Upper lobe of left lung (tissue), 6 donors: ENCODE results near the gene MOK. TPM values are rescaled to one million over a fixed set of nuclear protein-coding genes. Genes with fewer than 3 reads are reported as not detected.

Experiments
- ATAC-seq, 2 donors: fragments of 200-7000 bp; cut with Tn5 transposase; one replicate each; pipeline ENCODE4 v1.9.1; 2022; ENCODE audit warnings: mild to moderate bottlenecking in 2 of 2, moderate library complexity in 2 of 2; ENCODE audit not compliant: low FRiP score in 2 of 2
- DNase-seq, 2 donors: peaks; one replicate each; pipeline ENCODE4 v3.0.0-alpha.2; 2019 to 2020
- H3K27ac ChIP-seq, 4 donors: fragments of 200-600 bp; sonication (generic); one replicate each; pipeline ENCODE4 v1.5.1; 2016 to 2019
- H3K27me3 ChIP-seq, 4 donors: fragments of 200-600 bp; sonication (generic); one replicate each; pipeline ENCODE4 v1.5.1; 2017 to 2019
- H3K36me3 ChIP-seq, 4 donors: fragments of 200-600 bp; sonication (generic); one replicate each; pipeline ENCODE4 v1.5.1; 2016 to 2019
- H3K4me1 ChIP-seq, 4 donors: fragments of 200-600 bp; sonication (generic); one replicate each; pipeline ENCODE4 v1.5.1; 2018 to 2019
- H3K4me3 ChIP-seq, 4 donors: fragments of 200-600 bp; sonication (generic); one replicate each; pipeline ENCODE4 v1.5.1; 2017 to 2019; ENCODE audit warnings: mild to moderate bottlenecking in 2 of 4, moderate library complexity in 1 of 4
- H3K9me3 ChIP-seq, 4 donors: fragments of 200-600 bp; sonication (generic); one replicate each; pipeline ENCODE4 v1.5.1; 2018 to 2019
- EP300 ChIP-seq, 4 donors: sonication (generic); formaldehyde crosslinking; IDR thresholded peaks; one replicate each; pipeline ENCODE4 v1.5.1; 2017; ENCODE audit warnings: antibody characterized with exemption in 4 of 4, control low read depth in 2 of 4
- POLR2A ChIP-seq, 4 donors: fragments of 450-650 bp; IDR thresholded peaks; one replicate each; pipeline ENCODE4 v1.5.1; 2016 to 2017; ENCODE audit warnings: antibody characterized with exemption in 4 of 4, mild to moderate bottlenecking in 2 of 4
- POLR2AphosphoS5 ChIP-seq, 2 donors: sonication (generic); formaldehyde crosslinking; IDR thresholded peaks; one replicate each; pipeline ENCODE4 v1.5.1; 2017; ENCODE audit warnings: antibody characterized with exemption in 2 of 2
- WGBS, 2 donors: methylation state at CpG; one replicate each; pipeline ENCODE4 v1.1.5; 2017 to 2018; 5-methylcytosine and 5-hydroxymethylcytosine counted together
- total RNA-seq, 6 donors: library from RNA; depleted of rRNA in 4 of 6; stranded (reverse); fragments of >200 nt in 4 of 6; gene quantifications; one replicate each; pipeline versions ENCODE4 v1.1.0 to v1.2.1, GENCODE V29; 2016 to 2021
- TF ChIP-seq, protein P1 (sequence below), 6 experiments: fragments of 450-650 bp in 4 of 6; fragments of 200-600 bp in 2 of 6; sonication (generic) in 2 of 6; IDR thresholded peaks; one replicate each; pipeline ENCODE4 v1.5.1; 2016 to 2019; ENCODE audit warnings: antibody characterized with exemption in 6 of 6
- donor health status: DM: no; HTN: no; CAD: no; lungs with moderate emphysema.
- donor health status: DM: no; HTN: yes; CAD: no; lungs with severe emphysema.

Gene MOK
- total RNA-seq, 6 donors from 2014 or later: 8.8 to 66.0 (median 29.4) TPM

DNA sequence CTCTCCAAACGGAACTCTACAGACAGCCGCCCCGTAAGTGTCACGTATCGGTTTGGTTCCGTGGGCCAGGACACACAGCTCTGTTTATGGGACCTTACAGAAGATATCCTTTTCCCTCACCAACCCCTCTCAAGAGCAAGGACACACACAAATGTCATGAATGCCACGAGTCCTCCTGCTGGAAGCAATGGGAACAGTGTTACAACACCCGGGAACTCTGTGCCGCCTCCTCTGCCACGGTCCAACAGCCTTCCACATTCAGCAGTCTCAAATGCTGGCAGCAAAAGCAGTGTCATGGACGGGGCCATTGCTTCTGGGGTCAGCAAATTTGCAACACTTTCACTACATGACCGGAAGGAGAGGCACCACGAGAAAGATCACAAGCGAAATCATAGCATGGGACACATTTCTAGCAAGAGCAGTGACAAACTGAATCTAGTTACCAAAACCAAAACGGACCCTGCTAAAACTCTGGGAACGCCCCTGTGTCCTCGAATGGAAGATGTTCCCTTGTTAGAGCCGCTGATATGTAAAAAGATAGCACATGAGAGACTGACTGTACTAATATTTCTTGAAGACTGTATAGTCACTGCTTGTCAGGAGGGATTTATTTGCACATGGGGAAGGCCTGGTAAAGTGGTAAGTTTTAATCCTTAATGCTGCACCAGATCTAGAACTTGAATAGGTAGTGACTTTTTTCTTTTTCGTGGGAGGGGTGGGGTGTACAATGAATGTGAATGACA is 95.6 kb downstream of the MOK start:
- TF ChIP-seq EP300 (IDR thresholded peaks at IDR 0.05): no peak
- no peak for TF ChIP-seq POLR2A (IDR thresholded peaks at IDR 0.05)
- TF ChIP-seq, protein P1, sequence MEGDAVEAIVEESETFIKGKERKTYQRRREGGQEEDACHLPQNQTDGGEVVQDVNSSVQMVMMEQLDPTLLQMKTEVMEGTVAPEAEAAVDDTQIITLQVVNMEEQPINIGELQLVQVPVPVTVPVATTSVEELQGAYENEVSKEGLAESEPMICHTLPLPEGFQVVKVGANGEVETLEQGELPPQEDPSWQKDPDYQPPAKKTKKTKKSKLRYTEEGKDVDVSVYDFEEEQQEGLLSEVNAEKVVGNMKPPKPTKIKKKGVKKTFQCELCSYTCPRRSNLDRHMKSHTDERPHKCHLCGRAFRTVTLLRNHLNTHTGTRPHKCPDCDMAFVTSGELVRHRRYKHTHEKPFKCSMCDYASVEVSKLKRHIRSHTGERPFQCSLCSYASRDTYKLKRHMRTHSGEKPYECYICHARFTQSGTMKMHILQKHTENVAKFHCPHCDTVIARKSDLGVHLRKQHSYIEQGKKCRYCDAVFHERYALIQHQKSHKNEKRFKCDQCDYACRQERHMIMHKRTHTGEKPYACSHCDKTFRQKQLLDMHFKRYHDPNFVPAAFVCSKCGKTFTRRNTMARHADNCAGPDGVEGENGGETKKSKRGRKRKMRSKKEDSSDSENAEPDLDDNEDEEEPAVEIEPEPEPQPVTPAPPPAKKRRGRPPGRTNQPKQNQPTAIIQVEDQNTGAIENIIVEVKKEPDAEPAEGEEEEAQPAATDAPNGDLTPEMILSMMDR (IDR thresholded peaks at IDR 0.05): peak in 1 of 6 experiments; percentile 35
- ATAC-seq: no peak
- WGBS, 2 donors: 80 to 85% methylated on average over 18 to 19 of the region's 19 CpGs
- Histone ChIP-seq H3K27me3 (no peaks in the 10 kb centered on the region), H3K4me3 (no peak overlapping the region), H3K27ac (no peak overlapping the region), H3K4me1 (no peaks in the 10 kb centered on the region), H3K9me3 (no peaks in the 10 kb centered on the region), H3K36me3 (peaks cover 6 to 78% (median 33%) of the 10 kb centered on the region in 4 donors)
- no peak for DNase-seq

DNA sequence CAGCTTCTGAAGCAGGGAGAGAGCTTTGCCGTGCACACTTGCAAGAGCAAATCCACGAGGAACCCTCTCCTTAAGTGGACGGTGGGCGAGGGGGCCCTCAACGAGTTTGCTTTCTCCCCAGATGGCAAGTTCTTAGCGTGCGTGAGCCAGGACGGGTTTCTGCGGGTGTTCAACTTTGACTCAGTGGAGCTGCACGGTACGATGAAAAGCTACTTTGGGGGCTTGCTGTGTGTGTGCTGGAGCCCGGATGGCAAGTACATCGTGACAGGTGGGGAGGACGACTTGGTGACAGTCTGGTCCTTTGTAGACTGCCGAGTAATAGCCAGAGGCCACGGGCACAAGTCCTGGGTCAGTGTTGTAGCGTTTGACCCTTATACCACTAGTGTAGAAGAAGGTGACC is 96.2 kb downstream of the MOK start:
- Histone ChIP-seq H3K4me3 (no peak overlapping the region), H3K27me3 (no peaks in the 10 kb centered on the region), H3K36me3 (peaks cover 6 to 82% (median 33%) of the 10 kb centered on the region in 4 donors), H3K27ac (no peak overlapping the region), H3K4me1 (no peaks in the 10 kb centered on the region), H3K9me3 (no peaks in the 10 kb centered on the region)
- WGBS, 2 donors: 92% methylated on average over 15 to 17 of the region's 17 CpGs
- ATAC-seq (no peak), DNase-seq (no peak)
- TF ChIP-seq POLR2A (IDR thresholded peaks at IDR 0.05): no peak
- TF ChIP-seq POLR2AphosphoS5 (IDR thresholded peaks at IDR 0.05): no peak
- TF ChIP-seq, protein P1 (IDR thresholded peaks at IDR 0.05): no peak
- TF ChIP-seq EP300 (IDR thresholded peaks at IDR 0.05): no peak

DNA sequence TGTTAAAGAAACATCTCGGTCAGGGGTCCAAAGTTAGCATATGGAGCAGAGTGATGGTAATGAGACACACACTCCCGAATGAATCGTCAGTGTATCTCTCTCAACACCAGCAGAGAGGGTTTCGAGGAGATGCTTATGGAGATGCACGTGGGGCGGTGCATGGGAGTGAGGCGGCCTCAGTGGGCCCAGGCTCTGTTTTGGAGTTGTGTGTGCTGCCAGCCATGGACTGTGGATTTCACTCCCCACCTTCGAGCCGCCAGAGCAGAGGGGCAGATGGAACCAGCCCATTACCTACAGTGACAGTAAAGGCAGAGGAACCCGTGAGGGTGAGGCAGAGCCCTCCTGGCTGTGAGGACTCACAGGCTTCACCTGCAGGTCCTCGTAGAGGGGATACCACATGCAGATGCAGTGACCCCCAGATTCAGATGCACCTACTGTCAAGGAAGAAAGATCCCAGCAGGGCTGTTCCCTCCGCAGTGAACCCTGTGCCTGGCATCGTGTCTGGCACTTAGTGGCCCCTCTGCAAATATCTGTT is 97.1 kb downstream of the MOK start:
- no peak overlapping the region for H3K4me3 ChIP-seq
- DNase-seq: no peak
- TF ChIP-seq POLR2AphosphoS5 (IDR thresholded peaks at IDR 0.05) (no peak), POLR2A (IDR thresholded peaks at IDR 0.05) (no peak), EP300 (IDR thresholded peaks at IDR 0.05) (no peak)
- TF ChIP-seq, protein P1 (IDR thresholded peaks at IDR 0.05): no peak
- no peaks in the 10 kb centered on the region for H3K4me1 ChIP-seq
- no peak for ATAC-seq
- H3K36me3 ChIP-seq: peaks cover 6 to 77% (median 33%) of the 10 kb centered on the region in 4 donors
- 95 to 99% methylated on average over 13 of the region's 13 CpGs for WGBS, 2 donors
- H3K9me3 ChIP-seq: no peaks in the 10 kb centered on the region
- H3K27me3 ChIP-seq: no peaks in the 10 kb centered on the region
- no peak overlapping the region for H3K27ac ChIP-seq

DNA sequence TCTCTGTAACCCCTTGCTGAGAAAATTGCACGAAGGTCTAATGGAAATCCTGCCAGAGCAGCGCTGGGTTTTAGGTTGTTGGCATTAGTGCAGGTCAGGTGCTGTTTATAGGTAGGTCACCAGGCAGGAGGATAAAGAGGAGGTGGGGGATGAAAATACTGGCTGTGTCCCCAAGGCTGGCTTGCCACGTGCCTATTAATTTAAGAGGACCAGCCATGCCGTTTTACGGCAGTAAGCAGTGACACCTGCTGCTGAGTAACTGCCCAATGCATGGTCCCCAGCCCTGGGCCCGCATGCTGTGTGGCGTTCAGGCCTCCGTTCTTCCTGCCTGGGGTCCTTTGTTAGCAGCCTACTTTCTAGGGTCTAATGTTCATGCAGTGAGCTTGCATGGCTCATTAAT is 98.0 kb downstream of the MOK start:
- H3K36me3 ChIP-seq: peaks cover 6 to 69% (median 33%) of the 10 kb centered on the region in 4 donors
- ATAC-seq: no peak
- no peaks in the 10 kb centered on the region for H3K4me1 ChIP-seq
- no peak overlapping the region for H3K27ac ChIP-seq
- TF ChIP-seq, protein P1 (IDR thresholded peaks at IDR 0.05): no peak
- TF ChIP-seq EP300 (IDR thresholded peaks at IDR 0.05) (no peak), POLR2A (IDR thresholded peaks at IDR 0.05) (no peak), POLR2AphosphoS5 (IDR thresholded peaks at IDR 0.05) (no peak)
- H3K27me3 ChIP-seq: no peaks in the 10 kb centered on the region
- H3K4me3 ChIP-seq: no peak overlapping the region
- no peak for DNase-seq
- no peaks in the 10 kb centered on the region for H3K9me3 ChIP-seq
- 89 to 92% methylated on average over 8 of the region's 8 CpGs for WGBS, 2 donors
